GM19043 (cell line): ENCODE data around the gene NCAPD2.

Source experiments
- ATAC-seq: cut with Tn5 transposase; IDR thresholded peaks from one replicate; pipeline ENCODE4 v1.9.1; 2021; ENCODE audit warnings: low read depth; ENCODE audit not compliant: unreplicated experiment

NCAPD2 gene

GRCh38 chr12:6569312-6569711 is 75.4 kb downstream of the NCAPD2 start:
- ATAC-seq = no peak

DNA sequence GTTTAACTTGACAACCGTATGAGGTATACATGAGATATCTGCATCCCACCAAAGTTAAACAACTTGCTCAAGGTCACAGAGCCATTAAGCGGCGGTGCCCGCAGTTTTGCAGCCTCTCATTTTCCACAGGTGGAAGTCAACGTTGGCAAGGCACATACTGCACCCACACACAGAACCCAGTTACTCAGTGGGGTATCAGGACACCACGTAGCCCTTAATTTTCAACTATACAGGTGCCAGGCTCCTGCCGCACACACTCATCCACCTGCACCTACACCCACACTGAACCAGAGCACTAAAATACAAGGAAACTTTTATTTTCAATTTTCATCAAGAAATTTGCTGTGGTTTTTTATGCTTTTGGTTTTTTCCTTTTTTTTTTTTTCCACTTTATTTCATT is 75.9 kb downstream of the NCAPD2 start:
- ATAC-seq = no peak

GRCh38 chr12:6570264-6570887 is 76.5 kb downstream of the NCAPD2 start:
- ATAC-seq = no peak

GRCh38 chr12:6573001-6573400 is 79.1 kb downstream of the NCAPD2 start:
- no peak for ATAC-seq

DNA sequence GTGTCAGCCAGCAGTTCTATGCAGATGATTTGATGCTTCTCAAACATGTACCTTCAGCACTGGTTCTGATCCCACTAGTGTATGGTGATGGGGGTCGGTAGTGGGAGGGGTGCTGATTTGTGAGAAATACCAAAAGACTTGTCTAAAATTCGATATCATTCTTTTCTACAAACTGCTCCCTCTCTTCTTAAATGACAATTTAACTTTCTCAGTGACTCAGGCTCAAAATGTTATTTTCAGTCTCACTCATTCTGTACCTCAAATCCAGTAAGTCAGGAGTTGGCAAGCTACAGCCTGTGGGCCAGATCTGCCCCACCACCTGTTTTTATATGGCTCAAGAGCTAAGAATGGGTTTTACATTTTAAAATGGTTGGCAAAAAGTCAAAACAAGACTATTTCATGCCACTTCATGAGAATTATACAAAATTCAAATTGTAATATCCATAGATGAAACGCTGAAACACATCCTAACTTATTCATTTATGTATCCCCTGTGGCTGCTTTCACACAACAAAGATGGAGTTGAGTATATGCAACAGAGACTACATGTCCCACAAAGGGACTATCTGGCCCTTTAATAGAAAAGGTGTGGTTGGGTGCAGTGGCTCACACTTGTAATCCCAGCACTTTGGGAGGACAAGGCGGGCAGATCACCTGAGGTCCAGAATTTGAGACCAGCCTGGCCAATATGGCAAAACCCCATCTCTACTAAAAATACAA is 80.8 kb downstream of the NCAPD2 start:
- ATAC-seq = no peak

GRCh38 chr12:6575648-6576047 is 81.7 kb downstream of the NCAPD2 start:
- ATAC-seq = no peak
